ENCODE results near the gene XRCC1.

XRCC1 gene

GRCh38 chr19:43595999-43596841, 20.9 kb upstream of the XRCC1 start, which contains the start of the genes IRGQ and ZNF576:
Gene IRGQ (minus strand): TSS chr19:43596134. CDS start chr19:43595338, 796 bp downstream.
Gene ZNF576 (plus strand): TSS chr19:43596595. CDS start chr19:43597109, 514 bp downstream.
- H2AK5ac ChIP-seq (ENCODE audit: low read length, severe bottlenecking) = peak within 1 kb of the TSS; percentile 63
- peaks cover 32% of the 10 kb centered on the region for H3K79me1 ChIP-seq (replicated peaks; ENCODE audit: low read length, poor library complexity, severe bottlenecking)
- peak within 1 kb of the TSS; percentile 75 to 97 for H3K4me3 ChIP-seq (ENCODE audit: insufficient read depth in 1 of 2, low read depth in 1 of 2, low read length in 2 of 2)
- H3K36me3 ChIP-seq (ENCODE audit: control insufficient read depth in 1 of 2, insufficient read depth in 2 of 2, low read depth in 1 of 2, low read length in 2 of 2) = peaks cover 44 to 54% of the 10 kb centered on the region in 2 experiments
- H3K4me2 ChIP-seq (ENCODE audit: low read length, poor library complexity, severe bottlenecking) = peak within 1 kb of the TSS; percentile 79
- H4K8ac ChIP-seq (ENCODE audit: low read length) = peak within 1 kb of the TSS; percentile 86
- H3K27me3 ChIP-seq (ENCODE audit: control insufficient read depth in 1 of 2, insufficient read depth in 1 of 2, low read length in 2 of 2) = no peaks in the 10 kb centered on the region
- peak within 1 kb of the TSS; percentile 89 for H2BK5ac ChIP-seq (ENCODE audit: low read depth, low read length, poor library complexity, severe bottlenecking)
- peak within 1 kb of the TSS; percentile 74 for H2BK15ac ChIP-seq (ENCODE audit: low read depth, poor library complexity, severe bottlenecking)
- no peaks in the 10 kb centered on the region for H3K9me3 ChIP-seq (ENCODE audit: control insufficient read depth, low read length)
- peak within 1 kb of the TSS; percentile 61 to 65 for H3K4ac ChIP-seq (ENCODE audit: low read depth in 1 of 2, low read length in 2 of 2)
- H3K18ac ChIP-seq (ENCODE audit: low read depth in 1 of 2, low read length in 2 of 2) = peak within 1 kb of the TSS; percentile 77 to 81
- under 1% methylated on average over 53 of the region's 60 CpGs for WGBS
- peak within 1 kb of the TSS; percentile 47 for H2AFZ ChIP-seq (ENCODE audit: low read depth, low read length)
- DNase-seq = peak; percentile 99
- H2BK120ac ChIP-seq (ENCODE audit: low read depth, low read length) = peak within 1 kb of the TSS; percentile 11
- H2BK12ac ChIP-seq (ENCODE audit: low read length in 2 of 2) = peak within 1 kb of the TSS in 1 of 2 experiments; percentile 73
- peak within 1 kb of the TSS in 1 of 2 experiments; percentile 47 for H3K23ac ChIP-seq (ENCODE audit: low read length in 2 of 2)
- peak within 1 kb of the TSS in 1 of 2 experiments; percentile 41 for H3K14ac ChIP-seq (ENCODE audit: low read length in 2 of 2)
- peak within 1 kb of the TSS; percentile 62 for H4K91ac ChIP-seq (ENCODE audit: low read length)
- peak within 1 kb of the TSS; percentile 99 for H3K9ac ChIP-seq (ENCODE audit: low read length)
- peaks cover 20% of the 10 kb centered on the region for H3K4me1 ChIP-seq (ENCODE audit: control insufficient read depth, insufficient read depth, low read depth, low read length)
- peak within 1 kb of the TSS; percentile 99 for H3K27ac ChIP-seq (ENCODE audit: low read length, poor library complexity, severe bottlenecking)

DNA sequence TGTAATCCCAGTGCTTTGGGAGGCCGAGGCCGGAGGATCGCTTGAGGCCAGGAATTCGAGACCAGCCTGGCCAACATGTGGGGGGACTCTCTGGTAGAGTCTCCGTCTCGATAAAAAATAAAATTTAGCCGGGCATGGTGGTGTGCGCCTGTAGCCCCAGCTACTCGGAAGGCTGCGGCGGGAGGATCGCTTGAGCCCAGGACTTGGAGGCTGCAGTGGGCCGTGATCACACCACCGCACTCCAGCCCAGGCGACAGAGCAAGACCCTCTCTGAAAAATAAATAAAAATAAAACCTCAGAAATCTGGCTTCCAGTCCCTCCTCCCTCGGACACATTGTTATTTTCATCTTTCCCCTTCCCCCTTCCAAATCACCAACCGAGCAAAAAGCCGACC, 20.3 kb upstream of the XRCC1 start:
- peaks cover 50 to 54% of the 10 kb centered on the region in 2 experiments for H3K36me3 ChIP-seq (ENCODE audit: control insufficient read depth in 1 of 2, insufficient read depth in 2 of 2, low read depth in 1 of 2, low read length in 2 of 2)
- H3K23ac ChIP-seq (ENCODE audit: low read length in 2 of 2) = no peak overlapping the region
- peaks cover 33% of the 10 kb centered on the region for H3K79me1 ChIP-seq (replicated peaks; ENCODE audit: low read length, poor library complexity, severe bottlenecking)
- no peak overlapping the region for H4K8ac ChIP-seq (ENCODE audit: low read length)
- H3K4me2 ChIP-seq (ENCODE audit: low read length, poor library complexity, severe bottlenecking) = peak overlapping the region; percentile 79
- no peaks in the 10 kb centered on the region for H3K27me3 ChIP-seq (ENCODE audit: control insufficient read depth in 1 of 2, insufficient read depth in 1 of 2, low read length in 2 of 2)
- peak overlapping the region; percentile 88 for H3K27ac ChIP-seq (ENCODE audit: low read length, poor library complexity, severe bottlenecking)
- H3K18ac ChIP-seq (ENCODE audit: low read depth in 1 of 2, low read length in 2 of 2) = peak overlapping the region in 1 of 2 experiments; percentile 42
- no peak overlapping the region for H3K14ac ChIP-seq (ENCODE audit: low read length in 2 of 2)
- H3K4me3 ChIP-seq (ENCODE audit: insufficient read depth in 1 of 2, low read depth in 1 of 2, low read length in 2 of 2) = peak overlapping the region; percentile 75 to 97
- H2BK5ac ChIP-seq (ENCODE audit: low read depth, low read length, poor library complexity, severe bottlenecking) = no peak overlapping the region
- no peak overlapping the region for H2BK15ac ChIP-seq (ENCODE audit: low read depth, poor library complexity, severe bottlenecking)
- no peak overlapping the region for H2AK5ac ChIP-seq (ENCODE audit: low read length, severe bottlenecking)
- peak overlapping the region in 1 of 2 experiments; percentile 65 for H3K4ac ChIP-seq (ENCODE audit: low read depth in 1 of 2, low read length in 2 of 2)
- H4K91ac ChIP-seq (ENCODE audit: low read length) = no peak overlapping the region
- H2AFZ ChIP-seq (ENCODE audit: low read depth, low read length) = no peak overlapping the region
- H2BK120ac ChIP-seq (ENCODE audit: low read depth, low read length) = no peak overlapping the region
- H3K9me3 ChIP-seq (ENCODE audit: control insufficient read depth, low read length) = no peaks in the 10 kb centered on the region
- 5% methylated on average over 18 of the region's 18 CpGs for WGBS
- no peak for DNase-seq
- no peak overlapping the region for H2BK12ac ChIP-seq (ENCODE audit: low read length in 2 of 2)
- peak overlapping the region; percentile 99 for H3K9ac ChIP-seq (ENCODE audit: low read length)
- peaks cover 20% of the 10 kb centered on the region for H3K4me1 ChIP-seq (ENCODE audit: control insufficient read depth, insufficient read depth, low read depth, low read length)

DNA sequence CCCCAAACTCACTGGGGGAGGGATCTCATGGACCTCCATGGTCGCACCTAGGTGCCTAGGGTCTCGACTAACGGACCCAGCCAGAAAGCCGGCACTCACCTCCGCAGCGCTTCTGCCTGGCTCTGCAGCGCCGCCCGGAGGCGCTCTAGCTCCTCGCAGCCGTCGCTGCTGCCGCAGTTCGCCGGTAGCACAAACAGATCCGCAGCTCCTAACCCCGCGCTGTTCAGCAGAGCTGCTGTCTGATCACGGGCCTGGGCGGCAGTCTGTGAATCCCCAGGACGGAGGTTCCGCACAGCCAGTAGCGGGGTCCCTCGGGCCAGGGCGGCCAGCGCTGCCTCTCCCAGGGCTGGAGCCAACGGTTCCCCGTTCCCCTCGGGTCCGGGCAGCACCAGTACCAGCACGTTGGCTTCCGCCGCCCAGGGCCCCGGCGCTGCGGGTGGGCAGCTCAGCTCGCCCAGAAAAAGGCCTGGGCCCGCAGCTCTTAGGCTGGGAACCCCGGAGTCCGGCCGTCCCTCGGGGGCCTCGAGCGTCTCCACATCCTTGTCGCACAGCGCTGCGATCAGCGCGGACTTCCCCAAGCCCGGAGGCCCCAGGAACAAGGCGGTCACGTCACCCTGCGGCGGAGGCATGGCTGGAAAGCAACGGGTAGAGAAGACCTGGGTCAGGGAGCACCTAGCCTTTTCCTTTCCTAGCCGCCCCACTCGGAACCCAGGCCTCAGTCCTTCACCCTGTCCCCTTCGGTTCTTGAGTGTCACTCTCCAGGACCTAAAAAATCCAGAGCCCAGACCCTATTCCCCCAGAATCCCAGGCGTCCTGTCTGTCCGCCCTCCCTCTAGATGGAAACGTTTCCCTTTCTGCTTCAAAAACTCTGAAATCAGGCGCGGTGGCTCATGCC, 19.6 kb upstream of the XRCC1 start:
- Histone ChIP-seq H3K27ac (ENCODE audit: low read length, poor library complexity, severe bottlenecking) (peak overlapping the region; percentile 88), H3K27me3 (ENCODE audit: control insufficient read depth in 1 of 2, insufficient read depth in 1 of 2, low read length in 2 of 2) (no peaks in the 10 kb centered on the region), H2BK120ac (ENCODE audit: low read depth, low read length) (peak overlapping the region; percentile 11), H3K9ac (ENCODE audit: low read length) (peak overlapping the region; percentile 99), H2BK12ac (ENCODE audit: low read length in 2 of 2) (peak overlapping the region in 1 of 2 experiments; percentile 73), H4K91ac (ENCODE audit: low read length) (peak overlapping the region; percentile 62), H3K4me3 (ENCODE audit: insufficient read depth in 1 of 2, low read depth in 1 of 2, low read length in 2 of 2) (peak overlapping the region; percentile 75 to 97), H3K4me1 (ENCODE audit: control insufficient read depth, insufficient read depth, low read depth, low read length) (peaks cover 20% of the 10 kb centered on the region), H3K79me1 (replicated peaks; ENCODE audit: low read length, poor library complexity, severe bottlenecking) (peaks cover 31% of the 10 kb centered on the region), H2BK5ac (ENCODE audit: low read depth, low read length, poor library complexity, severe bottlenecking) (no peak overlapping the region), H3K14ac (ENCODE audit: low read length in 2 of 2) (peak overlapping the region in 1 of 2 experiments; percentile 84), H3K23ac (ENCODE audit: low read length in 2 of 2) (peak overlapping the region in 1 of 2 experiments; percentile 48), H3K18ac (ENCODE audit: low read depth in 1 of 2, low read length in 2 of 2) (peak overlapping the region in 1 of 2 experiments; percentile 66), H3K36me3 (ENCODE audit: control insufficient read depth in 1 of 2, insufficient read depth in 2 of 2, low read depth in 1 of 2, low read length in 2 of 2) (peaks cover 53 to 56% of the 10 kb centered on the region in 2 experiments), H3K4me2 (ENCODE audit: low read length, poor library complexity, severe bottlenecking) (peak overlapping the region; percentile 79), H2AFZ (ENCODE audit: low read depth, low read length) (peak overlapping the region; percentile 47), H3K9me3 (ENCODE audit: control insufficient read depth, low read length) (no peaks in the 10 kb centered on the region), H2BK15ac (ENCODE audit: low read depth, poor library complexity, severe bottlenecking) (peak overlapping the region; percentile 74), H3K4ac (ENCODE audit: low read depth in 1 of 2, low read length in 2 of 2) (peak overlapping the region; percentile 61 to 65), H4K8ac (ENCODE audit: low read length) (no peak overlapping the region), H2AK5ac (ENCODE audit: low read length, severe bottlenecking) (no peak overlapping the region)
- DNase-seq = peak; percentile 85
- WGBS = 3% methylated on average over 64 of the region's 64 CpGs
